Measurements from ENCODE around the gene TRIM47. TPM values are rescaled to one million over a fixed set of nuclear protein-coding genes. Genes with fewer than 3 reads are reported as not detected.
"Not testable (repeated sequence)": the region's sequence is repeated elsewhere in the genome, so short reads cannot be mapped to it uniquely, and the experiment has no call there.

The TRIM47 gene
- total and polyA plus RNA-seq, 4 donors, result 6.9 to 18.5 (median 13.8) TPM

DNA sequence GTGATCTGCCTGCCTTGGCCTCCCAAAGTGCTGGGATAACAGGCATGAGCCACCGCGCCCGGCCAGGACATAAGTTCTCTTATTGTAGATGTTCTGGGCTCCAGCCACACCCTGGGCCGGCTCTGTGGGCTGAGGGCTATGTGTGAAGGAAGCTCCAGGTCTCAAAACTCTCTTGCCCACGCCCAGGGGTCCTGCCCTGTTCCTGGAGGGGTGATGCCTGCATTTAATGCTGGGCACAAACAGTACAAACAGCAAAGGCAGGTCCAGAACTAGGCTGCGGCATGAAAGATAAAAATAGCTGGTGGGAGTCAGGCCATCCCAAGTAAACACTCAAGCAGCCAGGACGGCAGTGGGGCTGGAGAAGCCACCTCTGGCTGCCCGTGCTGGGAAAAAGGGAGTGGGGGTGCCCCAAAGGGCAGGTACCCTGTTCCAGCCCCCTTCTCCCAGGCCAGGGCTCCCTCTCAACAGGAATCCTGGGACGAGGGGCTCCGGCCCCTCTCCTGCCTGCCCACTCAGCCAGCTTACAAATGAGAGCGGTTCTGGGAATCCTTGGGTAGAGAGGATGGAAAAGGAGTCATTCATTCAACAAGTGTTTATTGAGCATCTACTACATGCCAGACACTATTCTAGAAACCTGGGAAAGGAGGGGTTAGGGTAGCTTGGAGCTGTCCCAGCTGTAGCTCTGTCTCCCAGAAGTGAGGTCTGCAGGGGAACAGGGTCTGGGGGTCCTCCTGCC is 4.6 kb downstream of the TRIM47 start:
- TF ChIP-seq, protein P1, sequence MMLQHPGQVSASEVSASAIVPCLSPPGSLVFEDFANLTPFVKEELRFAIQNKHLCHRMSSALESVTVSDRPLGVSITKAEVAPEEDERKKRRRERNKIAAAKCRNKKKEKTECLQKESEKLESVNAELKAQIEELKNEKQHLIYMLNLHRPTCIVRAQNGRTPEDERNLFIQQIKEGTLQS (IDR thresholded peaks at IDR 0.05), result no peak
- TF ChIP-seq RXRA (IDR thresholded peaks at IDR 0.05) (no peak), SP1 (IDR thresholded peaks at IDR 0.05) (no peak), GABPA (IDR thresholded peaks at IDR 0.05 in 1 of 2, conservative IDR thresholded peaks at IDR 0.05 in 1 of 2) (no peak), RAD21 (IDR thresholded peaks at IDR 0.05) (no peak), TAF1 (conservative IDR thresholded peaks at IDR 0.05) (no peak), EGR1 (IDR thresholded peaks at IDR 0.05; ENCODE audit: low read depth in 2 of 2) (no peak)
- no peak overlapping the region for H3K4me3 ChIP-seq (ENCODE audit: low read depth in 1 of 3, low read length in 3 of 3)
- H3K4me1 ChIP-seq (ENCODE audit: control insufficient read depth in 4 of 4, insufficient read depth in 4 of 4, low read length in 3 of 4), result peaks cover 12 to 37% (median 23%) of the 10 kb centered on the region in 4 donors
- no peak for DNase-seq (ENCODE audit: low spot score)
- H3K9me3 ChIP-seq (ENCODE audit: control insufficient read depth in 4 of 4, low read length in 3 of 4), result no peaks in the 10 kb centered on the region
- H3K9ac ChIP-seq (ENCODE audit: low read depth in 1 of 2, low read length in 2 of 2), result no peak overlapping the region
- H3K27ac ChIP-seq (ENCODE audit: low read depth in 1 of 2, low read length in 2 of 2), result no peak overlapping the region
- H3K36me3 ChIP-seq (ENCODE audit: control insufficient read depth in 4 of 4, insufficient read depth in 3 of 4, low read depth in 1 of 4, low read length in 3 of 4), result peaks cover 0 to 7% (median 3%) of the 10 kb centered on the region in 4 donors
- WGBS, result 85% methylated on average over 11 of the region's 11 CpGs
- no peaks in the 10 kb centered on the region for H3K27me3 ChIP-seq (ENCODE audit: control insufficient read depth in 4 of 4, insufficient read depth in 4 of 4, low read length in 3 of 4)

DNA sequence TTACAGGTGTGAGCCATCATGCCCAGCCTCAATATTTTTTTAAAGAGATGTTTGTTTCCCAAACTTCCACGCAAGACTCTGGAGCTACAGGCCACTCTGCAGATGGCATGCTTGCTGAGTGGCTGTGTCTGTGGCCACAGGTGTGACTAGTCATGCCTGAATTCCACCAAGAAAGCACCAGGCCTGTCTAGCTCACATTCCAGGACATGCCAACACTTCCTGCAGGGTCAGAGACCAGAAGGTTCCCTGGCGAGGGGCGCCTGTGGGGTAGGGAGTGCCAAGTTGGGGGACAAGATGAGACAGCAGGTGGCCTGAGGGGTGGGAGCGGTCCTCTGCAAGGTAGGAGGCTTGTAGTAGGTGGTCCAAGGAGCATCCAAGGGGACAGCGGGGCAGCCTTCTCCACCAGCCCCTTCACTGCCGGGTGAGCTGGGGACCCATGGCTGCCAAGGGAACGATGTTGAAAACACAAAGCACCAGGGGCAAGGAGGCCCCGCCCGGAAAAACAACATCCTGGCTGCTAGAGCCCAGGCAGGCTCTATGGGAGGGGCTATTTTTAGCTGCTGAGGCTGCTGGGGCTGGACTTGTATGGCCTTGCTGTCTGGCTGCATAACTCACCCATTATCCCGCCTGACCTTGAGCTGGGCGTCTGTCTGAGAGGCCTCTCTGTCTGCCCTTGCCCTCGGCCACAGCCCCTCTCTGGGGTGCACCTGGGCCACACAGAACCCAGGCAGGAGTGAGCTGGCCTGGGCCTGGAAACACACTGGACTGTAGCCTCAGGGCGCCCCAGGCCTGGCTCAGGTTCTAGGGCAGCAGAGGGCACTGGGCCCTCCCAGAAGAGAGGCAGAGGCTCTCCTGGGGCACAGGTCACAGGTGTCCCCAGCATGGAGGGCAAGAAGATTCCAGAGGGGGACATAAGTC is 5.7 kb downstream of the TRIM47 start:
- 72% methylated on average over 13 of the region's 13 CpGs for WGBS
- H3K9ac ChIP-seq (ENCODE audit: low read depth in 1 of 2, low read length in 2 of 2), result no peak overlapping the region
- no peak overlapping the region for H3K4me3 ChIP-seq (ENCODE audit: low read depth in 1 of 3, low read length in 3 of 3)
- peaks cover 0 to 7% (median 3%) of the 10 kb centered on the region in 4 donors for H3K36me3 ChIP-seq (ENCODE audit: control insufficient read depth in 4 of 4, insufficient read depth in 3 of 4, low read depth in 1 of 4, low read length in 3 of 4)
- TF ChIP-seq NR2F2 (IDR thresholded peaks at IDR 0.05) (peak; percentile 17), FOXA2 (IDR thresholded peaks at IDR 0.05) (no peak), RXRA (IDR thresholded peaks at IDR 0.05) (peak in 1 of 2 donors; percentile 8), CTCF (IDR thresholded peaks at IDR 0.05; ENCODE audit: low read depth, low read length, missing input control) (no peak), SP1 (IDR thresholded peaks at IDR 0.05) (peak; percentile 38), HNF4A (conservative IDR thresholded peaks at IDR 0.05) (no peak)
- no peaks in the 10 kb centered on the region for H3K9me3 ChIP-seq (ENCODE audit: control insufficient read depth in 4 of 4, low read length in 3 of 4)
- DNase-seq (ENCODE audit: low spot score), result no peak
- H3K27ac ChIP-seq (ENCODE audit: low read depth in 1 of 2, low read length in 2 of 2), result peak overlapping the region; percentile 51 to 68
- H3K4me1 ChIP-seq (ENCODE audit: control insufficient read depth in 4 of 4, insufficient read depth in 4 of 4, low read length in 3 of 4), result peaks cover 12 to 28% (median 20%) of the 10 kb centered on the region in 4 donors
- no peaks in the 10 kb centered on the region for H3K27me3 ChIP-seq (ENCODE audit: control insufficient read depth in 4 of 4, insufficient read depth in 4 of 4, low read length in 3 of 4)

DNA sequence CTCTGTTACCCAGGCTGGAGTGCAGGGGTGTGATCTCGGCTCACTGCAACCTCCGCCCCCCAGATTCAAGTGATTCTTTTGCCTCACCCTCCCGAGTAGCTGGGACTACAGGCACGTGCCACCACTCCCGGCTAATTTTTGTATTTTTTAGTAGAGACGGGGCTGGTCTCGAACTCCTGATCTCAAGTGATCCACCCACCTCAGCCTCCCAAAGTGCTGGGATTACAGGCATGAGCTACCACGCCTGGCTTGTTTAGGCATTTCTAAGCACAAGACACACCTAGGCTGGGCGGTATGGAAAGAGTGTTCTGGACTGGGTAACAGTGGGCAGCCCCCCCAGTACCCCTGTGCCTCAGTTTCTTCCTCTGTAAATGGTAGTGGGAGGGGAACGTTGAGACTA is 8.2 kb downstream of the TRIM47 start:
- not testable (repeated sequence) for H3K4me1 ChIP-seq (ENCODE audit: control insufficient read depth in 4 of 4, insufficient read depth in 4 of 4, low read length in 3 of 4); H3K36me3 ChIP-seq (ENCODE audit: control insufficient read depth in 4 of 4, insufficient read depth in 3 of 4, low read depth in 1 of 4, low read length in 3 of 4); H3K27me3 ChIP-seq (ENCODE audit: control insufficient read depth in 4 of 4, insufficient read depth in 4 of 4, low read length in 3 of 4); DNase-seq (ENCODE audit: low spot score); H3K27ac ChIP-seq (ENCODE audit: low read depth in 1 of 2, low read length in 2 of 2); H3K9me3 ChIP-seq (ENCODE audit: control insufficient read depth in 4 of 4, low read length in 3 of 4); H3K4me3 ChIP-seq (ENCODE audit: low read depth in 1 of 3, low read length in 3 of 3); H3K9ac ChIP-seq (ENCODE audit: low read depth in 1 of 2, low read length in 2 of 2)
- WGBS, result 91% methylated on average over 10 of the region's 10 CpGs
